ENCODE data around the gene ARHGAP20.

The ARHGAP20 gene

DNA sequence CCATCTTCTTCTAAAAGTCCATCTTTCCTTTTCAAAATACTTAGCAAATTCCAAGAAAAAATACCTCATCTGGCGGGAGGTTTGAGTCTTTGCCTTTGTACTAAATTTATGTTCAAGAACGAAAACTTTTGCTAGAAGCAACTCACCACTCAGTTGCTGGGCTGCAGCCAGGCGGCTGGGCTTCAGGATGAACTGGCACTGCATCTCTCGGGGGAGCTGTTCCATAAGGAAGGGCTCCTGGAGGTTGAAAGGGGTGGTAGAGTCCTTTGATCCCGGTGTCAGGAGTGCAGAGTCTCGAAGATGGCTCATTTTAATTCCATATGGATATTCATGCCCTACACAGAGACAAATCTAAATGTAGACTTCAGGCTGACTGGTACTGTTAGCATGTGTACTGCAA lies 105.8 kb downstream of the ARHGAP20 start:
- DNase-seq (ENCODE audit: low read depth), result no peak

DNA sequence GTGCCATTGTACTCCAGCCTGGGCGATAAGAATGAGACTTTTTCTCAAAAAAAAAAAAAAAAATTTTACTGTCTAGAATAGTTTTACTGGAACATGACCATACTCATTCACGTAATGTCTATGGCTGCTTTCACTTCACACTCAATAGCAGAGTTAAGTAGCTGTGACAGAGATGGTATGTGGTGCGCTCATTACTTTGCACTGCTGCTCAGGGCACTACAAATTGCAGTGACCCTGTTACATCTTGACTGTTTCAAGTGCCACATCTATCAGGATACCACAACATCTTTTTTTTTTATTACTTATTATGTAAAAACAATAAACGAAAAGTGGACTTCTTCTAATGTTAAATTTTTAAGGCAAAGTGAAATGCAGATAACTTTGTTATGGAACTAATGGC lies 110.3 kb downstream of the ARHGAP20 start:
- DNase-seq (ENCODE audit: low read depth), result no peak

DNA sequence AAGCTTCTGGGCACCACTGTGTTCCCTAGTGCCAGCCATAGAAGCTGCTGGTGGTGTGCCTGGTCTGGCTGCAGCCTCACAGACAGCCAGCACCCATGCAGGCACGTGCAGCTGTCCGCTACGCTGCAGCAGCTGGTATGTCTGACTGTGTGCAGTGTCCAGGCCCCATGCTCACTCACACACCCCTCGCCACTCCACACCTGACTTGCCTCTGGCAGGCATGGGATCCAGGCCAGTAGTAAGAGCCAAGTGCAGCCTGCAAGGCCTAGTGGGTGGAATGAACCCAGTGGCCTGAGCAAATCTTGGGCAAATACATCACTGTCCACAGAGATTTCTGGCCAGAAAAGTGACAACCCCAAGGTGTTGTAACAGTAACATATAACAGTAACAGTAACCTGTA lies 111.9 kb downstream of the ARHGAP20 start:
- DNase-seq (ENCODE audit: low read depth), result no peak

DNA sequence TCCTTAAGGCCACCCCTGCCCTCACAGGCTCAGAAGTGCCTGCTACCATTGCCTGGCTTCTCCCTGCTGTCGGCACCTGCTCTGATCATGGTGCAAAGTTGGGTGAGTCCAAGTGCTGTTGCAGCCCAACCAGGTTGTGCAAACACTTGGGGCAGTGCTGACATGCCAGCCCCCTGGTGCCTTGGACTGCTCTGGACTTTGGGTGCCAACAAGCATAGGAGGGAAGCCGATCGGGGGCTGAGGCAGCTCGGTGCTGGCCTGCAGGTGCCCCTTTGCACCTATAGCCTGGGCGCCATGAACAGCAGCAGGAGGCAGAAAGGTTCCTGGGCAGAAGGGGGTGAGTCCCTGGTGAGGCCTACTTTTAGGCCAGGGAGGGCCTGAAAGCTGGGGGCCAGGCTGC lies 113.0 kb downstream of the ARHGAP20 start:
- DNase-seq (ENCODE audit: low read depth), result no peak

DNA sequence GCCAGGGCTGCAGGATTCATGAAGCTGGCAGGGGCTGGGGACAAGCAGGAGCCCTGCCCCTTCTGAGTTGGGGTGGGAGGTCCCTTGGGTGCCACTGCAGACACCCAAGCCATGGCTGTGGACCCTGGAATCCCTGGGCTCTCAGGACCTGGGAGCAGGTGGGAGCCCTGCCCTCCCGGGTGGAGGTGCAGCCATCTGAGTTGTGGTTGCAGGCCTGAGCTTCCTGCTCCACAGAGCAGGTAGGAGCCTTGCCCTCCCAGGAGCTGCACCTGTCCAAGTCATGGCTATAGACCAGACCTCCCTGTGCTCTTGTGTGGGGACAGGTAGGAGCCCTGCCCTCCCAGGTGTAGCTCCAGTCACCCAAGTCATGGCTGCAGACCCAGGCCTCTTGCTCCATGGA lies 113.5 kb downstream of the ARHGAP20 start:
- DNase-seq (ENCODE audit: low read depth), result no peak

DNA sequence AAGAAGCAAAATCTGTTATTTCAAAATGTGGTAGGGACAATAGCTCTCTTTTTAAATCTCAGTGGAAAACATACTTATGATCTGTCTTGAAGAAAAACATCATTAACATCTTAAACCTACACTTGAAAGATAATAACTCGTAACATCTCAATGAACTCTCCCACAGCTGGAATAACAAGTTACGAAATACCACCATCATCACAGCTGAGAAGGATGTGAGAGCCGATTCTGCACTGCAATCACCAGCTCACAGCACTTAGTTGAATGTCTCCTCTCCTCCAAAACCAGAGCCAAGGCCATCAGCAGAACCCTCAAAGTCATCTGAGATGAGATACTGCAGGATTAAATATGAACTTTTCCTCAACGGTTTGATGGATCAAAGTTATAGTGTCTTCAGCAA lies 124.3 kb downstream of the ARHGAP20 start:
- no peak for DNase-seq (ENCODE audit: low read depth)

DNA sequence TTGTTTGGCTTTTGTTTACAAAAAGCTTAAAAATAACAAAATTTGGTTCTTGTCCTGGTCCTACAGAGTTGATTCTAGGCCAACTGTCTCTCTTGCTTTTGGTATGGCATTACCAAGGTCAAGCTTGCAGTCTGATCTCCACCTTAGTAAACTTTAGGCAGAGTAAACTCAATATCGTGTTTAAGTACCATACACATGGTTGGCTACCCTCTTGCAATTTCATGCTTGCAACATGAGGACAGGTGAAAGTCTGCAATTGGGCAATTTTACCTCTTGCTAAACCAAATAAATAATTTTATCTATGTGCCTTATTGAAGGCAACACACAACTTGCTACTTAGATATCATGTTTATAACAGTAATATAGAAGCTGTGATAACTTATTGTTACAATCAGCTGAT lies 125.1 kb downstream of the ARHGAP20 start:
- no peak for DNase-seq (ENCODE audit: low read depth)

DNA sequence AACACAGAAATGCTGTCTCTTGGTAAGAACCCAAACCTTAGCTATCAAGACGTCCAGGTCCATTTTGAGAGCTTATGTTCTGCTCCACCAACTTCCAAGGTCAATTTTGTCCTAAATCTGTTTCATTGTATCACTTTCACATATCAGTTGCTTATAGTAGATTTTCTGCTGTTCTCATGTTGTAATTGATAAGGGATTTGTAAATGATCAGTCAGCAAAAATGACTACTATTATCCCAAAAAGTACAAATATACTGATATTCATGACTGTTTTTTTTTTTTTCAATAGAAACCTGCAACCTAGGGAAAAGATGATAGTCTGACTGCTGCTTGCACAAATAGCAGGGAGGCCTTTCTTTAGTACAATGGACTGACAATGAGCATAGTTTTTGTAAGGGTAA lies 128.1 kb downstream of the ARHGAP20 start:
- no peak for DNase-seq (ENCODE audit: low read depth)

DNA sequence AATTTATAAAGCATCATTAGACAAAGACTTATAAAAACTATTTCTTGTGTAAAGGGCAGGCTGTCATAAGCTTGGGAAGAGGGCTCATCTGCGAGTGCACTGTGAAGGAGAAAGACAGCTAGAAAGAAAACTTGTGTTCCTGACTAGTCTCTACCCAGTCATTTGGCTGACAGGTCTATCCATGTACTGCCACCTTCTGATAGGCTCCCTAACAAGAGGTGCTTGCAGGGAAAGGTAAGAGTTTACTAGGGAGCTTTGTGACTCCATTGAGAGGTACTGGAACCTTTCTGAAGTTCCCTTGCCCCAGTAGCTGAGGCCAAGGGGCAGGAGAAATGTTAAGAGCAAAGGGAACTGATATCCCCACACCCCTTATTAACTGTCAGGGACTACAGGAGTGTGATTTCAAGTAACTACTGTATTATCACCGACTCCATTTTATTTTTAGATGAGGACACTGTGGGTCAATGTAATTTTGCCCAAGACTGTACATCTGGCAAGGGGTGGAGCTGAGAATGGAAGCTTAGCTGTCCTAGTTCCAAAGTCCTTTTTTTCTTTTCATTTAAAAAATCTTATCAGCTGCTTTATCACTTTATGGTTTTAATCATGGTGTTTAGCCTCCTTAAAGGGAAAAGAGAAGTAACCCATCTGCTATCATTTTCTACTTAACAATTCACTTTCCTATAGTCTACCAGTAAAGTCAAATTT lies 129.4 kb downstream of the ARHGAP20 start:
- no peak for DNase-seq (ENCODE audit: low read depth)

DNA sequence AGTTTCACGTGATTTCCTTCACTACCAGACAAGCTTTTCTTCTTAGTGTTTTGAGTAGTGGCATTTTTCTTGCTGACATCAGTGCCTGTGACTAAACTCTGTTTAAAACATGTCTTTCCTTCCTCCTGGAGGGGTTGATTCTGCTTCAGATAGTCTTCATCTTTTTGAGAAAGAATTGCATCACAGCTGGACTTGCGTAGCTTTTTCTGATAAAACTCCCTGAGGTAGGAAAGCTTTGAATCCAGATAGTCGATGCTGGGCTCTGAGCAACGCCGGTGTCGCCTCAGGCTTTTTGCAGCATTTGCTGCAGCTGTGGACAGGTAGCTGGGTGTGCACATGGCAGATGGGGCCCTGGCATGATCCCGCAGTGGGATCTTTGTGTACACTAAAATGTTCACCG lies 131.7 kb downstream of the ARHGAP20 start:
- no peak for DNase-seq (ENCODE audit: low read depth)

DNA sequence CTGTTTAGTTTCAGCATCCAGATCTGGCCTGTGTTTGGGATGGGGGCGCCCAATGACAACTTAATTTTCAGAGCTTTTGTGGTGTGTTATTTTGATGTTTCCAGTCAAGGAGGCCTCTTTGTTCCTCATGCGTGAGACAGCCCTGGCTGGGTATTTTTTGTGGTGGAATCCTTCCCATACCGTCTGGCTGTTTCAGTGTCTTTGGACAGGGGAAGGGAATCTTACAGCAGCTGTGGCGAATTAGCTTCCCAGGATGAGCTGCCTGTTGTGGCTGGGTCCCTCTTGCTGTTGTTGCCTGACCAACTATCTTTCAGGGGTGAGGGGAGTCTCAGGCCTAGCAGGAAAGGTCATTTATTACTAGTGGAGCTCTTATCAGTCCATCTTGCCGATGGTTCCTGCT lies 138.8 kb downstream of the ARHGAP20 start:
- no peak for DNase-seq (ENCODE audit: low read depth)

DNA sequence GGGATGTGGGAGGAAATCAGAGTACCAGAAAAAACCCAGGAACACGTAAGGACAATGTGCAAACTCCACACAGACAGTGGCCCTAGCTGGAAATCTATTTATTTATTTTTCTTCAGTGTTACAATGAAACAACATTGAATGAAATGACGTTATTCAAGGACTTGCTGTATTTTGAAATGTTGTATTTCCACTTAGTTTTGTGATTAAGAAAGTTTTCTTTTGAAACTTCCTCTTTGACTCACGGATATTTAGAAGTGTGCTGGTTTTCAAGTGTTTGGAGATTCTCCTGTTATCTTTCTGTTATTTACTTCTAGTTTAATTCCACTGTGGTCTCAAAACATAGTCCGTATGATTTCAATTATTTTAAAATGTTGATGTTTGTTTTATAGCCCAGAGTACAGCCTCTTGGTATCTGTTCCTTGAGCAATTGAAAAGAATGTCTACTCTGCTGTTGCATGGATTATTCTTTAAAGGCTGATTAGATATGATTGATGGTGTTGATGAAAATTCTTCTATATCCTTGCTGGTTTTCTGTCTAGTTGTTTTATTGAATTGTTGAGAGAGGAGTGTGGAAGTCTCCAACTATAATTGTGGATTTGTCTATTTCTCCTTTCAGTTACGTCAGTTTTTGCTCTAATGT lies 141.0 kb downstream of the ARHGAP20 start:
- no peak for DNase-seq (ENCODE audit: low read depth)

DNA sequence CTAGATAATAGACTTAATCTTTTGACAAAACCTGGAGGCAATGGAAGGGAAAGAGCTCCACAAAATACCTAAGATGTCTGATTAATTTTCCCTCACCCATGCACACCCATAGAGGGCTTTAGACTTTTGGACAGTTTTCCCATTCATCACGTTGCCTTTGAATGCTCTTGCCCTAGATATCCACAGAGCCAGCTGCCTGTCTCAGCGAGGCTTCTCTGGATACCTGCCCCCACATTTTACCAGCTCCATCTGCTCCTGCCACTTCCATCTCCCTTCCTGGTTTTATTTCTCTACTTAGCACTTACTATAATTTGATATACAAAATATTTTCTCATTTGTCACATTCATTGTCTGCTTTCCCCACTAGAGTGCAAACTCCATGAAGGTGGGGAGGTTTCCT lies 145.7 kb downstream of the ARHGAP20 start:
- DNase-seq (ENCODE audit: low read depth), result no peak

DNA sequence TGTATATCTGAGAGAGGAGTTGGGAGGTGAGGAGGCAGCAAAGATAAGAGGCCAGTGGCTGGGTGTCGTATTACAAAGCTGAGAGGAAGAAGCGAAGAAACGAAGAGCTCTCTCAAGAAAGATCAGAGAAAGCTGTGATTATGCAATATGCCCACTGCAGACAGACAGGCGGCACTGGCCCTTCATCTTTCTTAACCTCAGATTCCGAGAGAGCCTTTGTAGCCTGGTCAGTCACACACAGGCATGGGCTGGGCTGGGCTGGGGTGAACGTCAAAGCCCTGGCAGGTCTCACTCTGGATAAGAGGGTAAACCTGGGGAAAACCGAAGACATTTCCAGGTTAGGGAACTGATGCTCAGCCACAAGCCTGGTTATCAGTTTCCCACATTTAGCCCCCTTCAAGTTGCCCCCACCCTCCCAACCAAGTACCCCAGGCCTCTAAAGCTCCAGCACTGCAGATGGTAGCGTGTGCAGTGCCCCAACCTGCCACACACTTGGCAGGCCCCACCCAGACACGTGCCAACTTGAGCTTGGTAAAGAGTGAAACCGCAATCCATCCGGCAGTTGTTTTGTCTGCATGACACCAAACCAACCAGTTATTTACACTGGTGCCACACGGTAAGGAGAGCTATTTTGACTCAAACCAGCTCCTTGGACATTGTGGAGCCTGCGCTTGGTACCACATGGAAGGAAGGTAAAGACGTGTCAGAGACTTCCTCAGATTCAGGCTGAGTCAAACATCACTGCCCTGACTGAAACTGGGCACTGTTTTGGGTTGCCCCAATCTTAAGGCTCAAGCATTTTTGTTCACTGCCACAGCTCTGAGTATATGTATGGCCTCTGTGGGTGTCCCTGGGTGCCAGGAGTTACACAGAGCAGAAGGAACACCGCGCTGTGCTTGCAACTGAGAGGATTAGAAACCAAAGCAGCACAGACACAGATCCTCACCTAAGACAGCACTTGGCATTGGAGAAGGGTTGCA lies 146.6 kb downstream of the ARHGAP20 start:
- no peak for DNase-seq (ENCODE audit: low read depth)

DNA sequence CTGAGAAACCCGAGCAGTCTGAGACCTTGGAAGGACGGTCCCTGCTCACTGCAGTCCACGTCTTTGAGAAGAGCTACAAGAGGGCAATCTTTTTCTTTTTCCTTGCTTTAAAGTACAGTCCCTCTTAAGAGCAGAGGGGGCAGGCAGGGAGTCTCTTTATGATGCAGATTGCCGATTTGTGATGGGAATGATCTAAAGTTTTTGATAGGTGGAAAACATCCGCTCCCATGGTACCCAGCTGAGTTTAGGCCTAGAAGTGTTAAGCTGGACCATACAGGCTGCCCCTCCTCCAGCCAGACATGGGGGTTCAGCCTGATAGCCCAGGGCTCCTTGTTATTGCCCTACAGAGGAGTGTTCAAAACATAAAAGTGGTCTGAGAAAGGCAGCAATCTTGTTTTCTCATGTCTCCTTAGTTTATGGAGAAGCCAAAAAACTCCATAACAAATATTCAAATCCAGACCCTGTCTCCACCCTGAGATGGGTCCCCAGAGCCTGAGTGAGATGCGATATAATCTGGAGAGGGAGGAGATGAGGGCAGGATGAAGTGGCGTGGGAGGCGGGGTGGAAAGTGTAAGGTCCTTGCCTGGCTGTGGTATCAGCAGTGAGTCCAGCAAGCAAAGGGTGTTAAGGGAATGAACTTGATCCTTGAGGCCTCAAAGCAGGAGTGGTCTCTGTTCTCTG lies 147.4 kb downstream of the ARHGAP20 start:
- DNase-seq (ENCODE audit: low read depth), result no peak

DNA sequence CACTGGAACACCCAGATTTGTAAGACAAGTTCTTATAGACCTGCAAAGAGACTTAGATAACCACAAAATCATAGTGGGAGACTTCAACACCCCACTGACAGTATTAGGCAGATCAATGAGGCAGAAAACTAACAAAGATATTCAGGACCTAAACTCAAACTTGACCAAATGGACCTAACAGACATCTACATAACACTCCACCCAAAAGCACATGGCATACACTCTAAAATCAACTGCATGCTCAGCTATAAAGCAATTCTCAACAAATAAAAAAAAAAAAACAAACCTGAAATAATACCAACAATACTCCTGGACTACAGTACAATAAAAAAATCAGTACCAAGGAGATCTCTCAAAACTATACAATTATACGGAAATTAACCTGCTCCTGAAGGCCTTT lies 167.5 kb downstream of the ARHGAP20 start:
- no peak for DNase-seq (ENCODE audit: low read depth)

DNA sequence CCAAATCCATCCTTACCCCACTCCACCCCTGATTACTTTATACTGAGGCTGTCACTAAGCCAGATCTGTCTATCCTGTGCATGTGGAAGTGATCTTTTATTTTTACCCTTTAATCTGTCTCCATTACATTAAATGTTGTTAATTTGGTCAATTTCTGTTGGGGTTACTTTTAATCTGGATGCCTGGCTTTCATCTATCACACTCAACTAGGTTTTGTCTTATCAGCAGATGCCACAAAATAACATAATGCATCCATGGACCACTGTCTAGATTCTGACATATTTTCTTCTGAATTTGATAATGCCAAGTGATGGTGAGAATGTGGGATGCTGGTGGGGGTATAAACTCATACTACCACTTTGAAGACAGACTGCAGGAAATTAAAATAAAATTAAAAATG lies 174.1 kb downstream of the ARHGAP20 start:
- no peak for DNase-seq (ENCODE audit: low read depth)

DNA sequence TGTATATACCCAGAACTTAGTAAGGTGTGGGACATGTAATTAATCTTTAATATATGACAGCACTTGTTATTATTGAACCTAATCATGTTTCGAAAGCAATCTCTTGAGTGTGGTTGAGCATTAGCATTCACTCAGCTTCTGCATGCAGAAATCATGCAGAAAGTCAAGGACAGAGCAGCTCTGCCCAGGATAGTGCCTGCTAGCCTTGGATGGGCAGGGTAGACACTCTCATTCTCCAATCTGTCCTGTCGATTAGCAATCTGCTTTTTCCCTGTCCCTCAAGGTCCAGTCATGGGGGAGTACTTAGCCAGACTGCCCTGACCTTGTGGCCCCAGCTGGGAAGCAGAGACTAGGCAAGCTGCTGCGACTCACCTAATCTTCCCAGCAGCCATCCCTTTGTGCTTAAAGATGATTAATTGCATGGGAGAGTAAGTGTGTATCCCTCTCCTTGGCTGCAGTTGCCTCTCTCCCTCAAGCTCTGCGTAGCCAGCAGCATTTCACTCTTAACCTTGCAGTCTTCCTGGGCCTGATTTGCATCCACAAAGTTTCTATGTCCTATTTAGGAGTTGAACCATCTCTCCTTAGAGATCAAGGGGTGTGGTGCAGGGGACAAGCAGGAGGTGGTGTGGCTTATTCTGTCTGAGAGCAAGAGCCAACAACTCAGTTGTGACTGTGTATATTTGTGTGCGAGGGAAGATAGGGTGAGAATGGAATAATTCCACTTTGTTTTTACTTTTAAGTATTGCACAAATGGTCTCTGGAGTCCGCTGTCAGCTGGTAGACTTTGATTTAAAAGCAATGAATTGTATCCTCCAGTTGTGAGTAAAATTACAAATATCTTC lies 181.1 kb downstream of the ARHGAP20 start:
- DNase-seq (ENCODE audit: low read depth), result no peak

DNA sequence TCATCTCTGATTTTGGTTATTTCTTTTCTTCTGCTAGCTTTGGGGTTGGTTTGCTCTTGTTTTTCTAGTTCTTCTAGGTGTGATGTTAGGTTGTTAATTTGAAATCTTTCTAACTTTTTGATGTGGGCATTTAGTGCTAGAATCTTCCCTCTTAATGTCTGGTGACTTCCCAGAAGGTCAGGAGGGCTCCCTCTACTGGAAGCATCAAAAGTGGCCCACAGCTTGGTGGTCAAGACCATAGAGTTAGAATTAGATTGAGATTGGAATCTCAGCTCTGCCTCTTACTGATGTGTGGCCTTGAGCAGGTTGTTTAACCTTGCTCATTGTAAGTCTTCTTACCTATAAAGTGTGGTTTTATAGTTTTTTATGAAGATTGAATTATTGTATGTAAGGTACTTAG lies 183.2 kb downstream of the ARHGAP20 start:
- no peak for DNase-seq (ENCODE audit: low read depth)

DNA sequence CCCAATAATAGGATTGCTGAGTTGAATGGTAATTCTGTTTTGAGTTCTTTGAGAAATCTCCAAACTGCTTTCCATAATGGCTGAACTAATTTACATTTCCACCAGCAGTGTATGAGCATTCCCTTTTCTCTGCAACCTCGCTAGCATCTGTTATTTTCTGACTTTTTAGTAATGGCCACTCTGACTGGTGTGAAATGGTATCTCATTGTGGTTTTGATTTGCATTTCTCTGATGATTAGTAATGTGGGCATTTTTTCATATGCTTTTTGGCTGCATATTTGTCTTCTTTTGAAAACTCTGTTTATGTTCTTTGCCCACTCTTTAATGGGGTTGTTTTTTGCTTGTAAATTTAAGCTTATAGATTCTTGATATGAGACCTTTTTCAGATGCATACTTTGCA lies 185.1 kb downstream of the ARHGAP20 start:
- no peak for DNase-seq (ENCODE audit: low read depth)

Measured in activated gamma-delta T cell treated with anti-CD3 and anti-CD28 coated beads, Interleukin-2, amount 50 U/mL, for 16 hours (primary cell).